Nucleus accumbens (tissue), 56 donors: ENCODE results near the gene ZNF483.
"Not testable (repeated sequence)": the region's sequence is repeated elsewhere in the genome, so short reads cannot be mapped to it uniquely, and the experiment has no call there.

Source experiments
- DNase-seq, 56 donors: peaks; one replicate each; lab custom pipeline; 2025; lab: John Stamatoyannopoulos, UW

ZNF483 gene

GRCh38 chr9:111533099-111533790, 8.3 kb downstream of the ZNF483 start:
- DNase-seq: no peak

DNA sequence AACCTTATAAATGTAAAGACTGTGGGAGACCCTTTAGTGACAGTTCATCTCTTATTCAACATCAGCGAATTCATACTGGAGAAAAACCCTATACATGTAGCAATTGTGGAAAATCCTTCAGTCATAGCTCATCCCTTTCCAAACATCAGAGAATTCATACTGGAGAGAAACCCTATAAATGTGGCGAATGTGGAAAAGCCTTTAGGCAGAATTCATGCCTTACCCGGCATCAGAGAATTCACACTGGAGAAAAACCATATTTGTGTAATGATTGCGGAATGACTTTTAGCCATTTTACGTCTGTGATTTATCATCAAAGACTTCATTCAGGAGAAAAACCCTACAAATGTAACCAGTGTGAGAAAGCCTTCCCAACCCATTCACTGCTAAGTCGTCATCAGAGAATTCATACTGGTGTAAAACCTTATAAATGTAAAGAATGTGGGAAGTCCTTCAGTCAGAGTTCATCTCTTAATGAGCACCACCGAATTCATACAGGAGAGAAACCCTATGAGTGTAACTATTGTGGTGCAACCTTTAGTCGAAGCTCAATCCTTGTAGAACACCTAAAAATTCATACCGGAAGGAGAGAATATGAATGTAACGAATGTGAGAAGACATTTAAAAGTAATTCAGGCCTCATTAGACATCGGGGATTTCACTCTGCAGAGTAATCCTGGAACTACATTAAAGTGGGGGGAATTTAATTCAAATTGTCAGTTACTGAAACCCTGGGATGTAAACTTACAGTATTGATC, 17.7 kb downstream of the ZNF483 start:
- no peak for DNase-seq

- DNase-seq: no peak
These were observed 23.6 kb downstream of the ZNF483 start for GRCh38 chr9:111548623-111549022.

- not testable (repeated sequence) for DNase-seq
These were observed 30.4 kb downstream of the ZNF483 start for GRCh38 chr9:111555425-111555824.

GRCh38 chr9:111559000-111559610, 34.1 kb downstream of the ZNF483 start:
- no peak for DNase-seq

- no peak for DNase-seq
These were observed 36.3 kb downstream of the ZNF483 start for GRCh38 chr9:111561165-111561719.

DNA sequence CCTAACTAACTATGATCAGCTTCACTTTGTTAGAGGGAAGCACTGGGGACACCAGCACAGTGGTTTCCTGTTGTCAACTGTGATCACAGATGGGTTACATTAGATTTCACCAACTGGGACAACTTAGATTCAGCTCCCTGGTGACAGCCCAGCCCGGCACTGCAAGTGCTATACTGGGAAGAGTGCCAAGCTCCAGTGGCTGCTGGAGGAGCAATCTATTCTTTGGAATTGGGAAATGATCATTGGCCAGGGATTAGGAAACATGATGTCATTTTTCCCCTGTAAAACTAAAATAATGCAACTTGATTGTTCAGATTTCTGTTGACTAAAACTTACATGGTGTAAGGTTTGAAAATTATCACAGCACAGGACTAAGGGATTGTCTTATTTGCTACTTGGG, 41.3 kb downstream of the ZNF483 start:
- DNase-seq: peak in 2 of 56 donors; percentile 2 to 8

GRCh38 chr9:111568127-111568526, 43.1 kb downstream of the ZNF483 start:
- not testable (repeated sequence) for DNase-seq

DNA sequence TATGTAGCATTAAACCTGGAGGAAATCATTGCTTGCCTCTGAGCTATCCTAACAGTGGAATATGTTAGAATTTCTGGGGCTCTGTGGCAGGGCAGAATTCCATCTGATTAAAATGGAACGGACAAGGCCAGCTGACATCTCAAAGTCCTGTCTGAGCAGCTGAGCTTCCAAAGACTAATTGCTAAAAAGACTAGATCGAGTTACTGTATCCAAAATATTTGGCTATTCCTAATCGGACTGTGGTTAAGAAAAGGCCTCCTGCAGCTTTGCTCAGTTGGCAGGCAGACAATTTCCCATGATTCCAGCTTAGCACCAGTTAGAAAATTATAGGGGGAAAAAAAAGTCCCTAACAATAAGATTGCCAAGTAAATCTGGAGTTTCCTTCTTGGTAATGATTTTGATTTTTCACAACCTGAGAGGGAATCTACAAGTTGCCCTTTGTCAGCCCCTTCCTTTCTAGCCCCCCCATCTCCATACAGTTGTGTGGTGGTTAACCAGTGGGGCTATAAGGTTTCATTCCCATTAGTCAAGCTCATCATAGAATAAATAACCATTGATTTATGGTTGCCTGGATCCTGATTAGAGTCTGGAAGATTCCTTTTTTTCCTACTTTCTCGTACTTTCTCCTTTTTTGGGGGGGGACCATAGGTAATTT, 48.1 kb downstream of the ZNF483 start:
- DNase-seq: peak in 2 of 56 donors; percentile 1 to 37

DNA sequence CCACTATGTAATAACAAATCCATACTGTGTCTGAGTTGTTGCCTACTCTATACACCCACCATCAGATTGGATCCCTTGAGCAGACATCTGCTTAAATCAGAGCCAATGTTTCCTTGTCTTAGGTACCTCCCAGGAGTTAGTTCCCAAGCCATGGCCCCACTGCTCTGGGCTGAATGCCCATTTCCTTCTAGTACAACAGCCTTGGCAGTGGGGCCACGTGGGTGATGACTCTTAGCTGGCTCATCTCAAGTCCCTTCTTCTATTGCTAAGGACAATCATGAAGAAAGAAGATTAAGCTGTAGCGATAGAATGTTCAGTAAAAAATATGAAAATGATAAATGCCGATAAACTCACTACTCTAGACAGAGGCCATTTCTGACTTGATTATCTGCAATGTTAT, 57.9 kb downstream of the ZNF483 start:
- DNase-seq: peak in 1 of 56 donors; percentile 10

DNA sequence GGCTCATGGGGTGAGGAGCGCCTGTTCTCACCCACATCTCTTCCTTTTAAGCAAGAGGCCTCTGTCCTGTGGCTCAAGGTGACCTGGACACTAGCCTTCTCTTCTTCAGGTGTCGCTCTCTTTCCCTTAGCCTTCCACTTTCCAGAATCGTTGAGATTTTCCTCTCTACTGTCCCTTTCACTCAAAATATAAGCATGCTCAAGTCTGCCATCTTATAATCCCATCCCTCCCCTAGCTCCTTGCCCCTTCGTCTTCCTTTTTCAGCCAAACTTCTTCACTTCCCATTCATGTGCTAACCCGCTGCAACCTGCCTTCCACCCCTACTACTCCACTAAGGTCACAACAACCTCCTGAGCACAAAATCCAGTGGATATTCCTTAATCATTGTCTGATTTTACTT, 61.4 kb downstream of the ZNF483 start:
- no peak for DNase-seq

DNA sequence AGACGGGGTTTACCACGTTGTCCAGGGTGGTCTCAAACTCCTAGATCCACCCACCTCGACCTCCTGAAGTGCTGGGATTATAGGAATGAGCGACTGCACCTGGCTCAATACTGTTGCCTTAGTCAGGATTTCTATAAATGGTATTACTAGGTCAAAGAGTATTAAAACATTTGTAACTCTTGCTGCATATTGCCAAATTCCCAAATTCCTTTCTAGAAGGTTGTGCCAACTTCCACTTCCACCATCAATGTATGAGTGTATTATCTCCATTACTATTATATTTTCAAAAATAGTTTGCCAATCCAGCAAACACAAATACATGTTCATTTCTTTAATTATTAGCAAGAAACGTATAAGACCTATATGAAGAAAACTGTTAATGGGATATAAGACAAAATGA, 63.9 kb downstream of the ZNF483 start:
- DNase-seq: no peak

- DNase-seq: peak in 50 of 56 donors; percentile 1 to 80 (median 36)
These were observed 73.1 kb downstream of the ZNF483 start for GRCh38 chr9:111597852-111598732.

GRCh38 chr9:111598733-111599091, 73.7 kb downstream of the ZNF483 start:
- DNase-seq: peak in 7 of 56 donors; percentile 14 to 45 (median 16)

DNA sequence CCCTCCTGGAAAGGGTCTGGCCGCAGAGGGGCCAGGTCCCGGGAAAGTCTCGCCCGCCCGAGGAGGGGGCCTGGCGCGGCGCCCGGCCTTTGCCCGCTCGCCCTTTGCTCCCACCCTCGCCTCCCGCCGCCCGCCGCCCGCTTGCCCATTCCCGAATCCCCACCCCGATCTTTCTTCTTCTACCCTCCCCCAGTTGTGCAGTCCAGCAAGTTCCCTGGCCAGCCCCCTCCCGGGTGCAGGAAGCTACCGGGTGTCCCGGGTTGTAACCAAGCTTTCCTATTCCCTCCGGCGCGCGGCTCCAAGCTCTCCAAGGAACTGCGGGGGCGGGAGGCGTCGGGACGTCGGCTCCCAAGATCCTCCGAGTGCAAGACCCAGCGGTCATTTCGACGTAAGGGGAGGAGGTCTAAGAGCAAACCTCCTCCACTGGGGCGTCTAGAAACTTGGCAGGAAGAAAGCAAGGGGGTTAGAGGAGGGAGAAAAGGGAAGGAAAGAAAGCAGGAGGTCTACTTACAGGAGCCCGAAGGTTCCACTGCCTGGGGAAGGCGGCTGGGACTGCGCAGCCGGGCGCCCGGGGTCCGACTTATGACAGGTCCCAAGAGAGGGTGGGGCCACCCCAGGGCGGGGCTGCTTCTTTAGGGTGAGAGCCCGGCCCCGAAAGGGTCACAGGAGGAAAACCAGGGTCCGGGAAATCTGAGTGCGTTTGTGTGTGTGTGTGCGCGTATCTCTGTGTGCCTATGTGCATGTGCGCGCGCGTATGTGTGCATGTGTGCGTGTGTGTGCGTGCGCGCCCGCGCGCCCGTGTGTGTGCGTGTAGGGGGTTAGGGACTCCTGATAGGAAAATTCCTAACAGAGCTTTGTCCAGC, 74.3 kb downstream of the ZNF483 start, which contains the start of gene PTGR1:
PTGR1 (minus strand) TSS at position 556 of the 863 bp plus-strand sequence. CDS start 2,225 bp downstream, outside the sequence.
- DNase-seq: peak in 55 of 56 donors; percentile 1 to 82 (median 50)

DNA sequence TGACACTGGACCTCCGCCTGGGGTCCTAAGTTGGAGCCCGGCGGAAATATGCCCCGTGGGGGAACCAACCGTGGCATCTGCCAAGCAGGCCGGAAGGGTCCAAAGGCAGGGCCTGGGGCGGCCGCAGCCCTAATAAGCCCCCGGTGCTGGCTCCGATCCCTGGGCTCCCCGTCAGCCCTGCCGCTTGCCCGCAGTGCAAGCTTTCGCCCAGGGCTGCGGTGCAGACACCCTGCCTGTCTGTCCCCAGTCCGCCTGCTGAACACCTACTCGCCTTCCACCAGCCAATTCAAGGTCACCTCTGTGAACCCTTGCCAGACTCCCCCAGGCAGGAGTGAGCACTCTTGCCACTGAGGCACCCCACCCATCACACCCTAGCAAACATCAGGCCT, 75.0 kb downstream of the ZNF483 start:
- peak in 5 of 56 donors; percentile 12 to 37 (median 28) for DNase-seq

DNA sequence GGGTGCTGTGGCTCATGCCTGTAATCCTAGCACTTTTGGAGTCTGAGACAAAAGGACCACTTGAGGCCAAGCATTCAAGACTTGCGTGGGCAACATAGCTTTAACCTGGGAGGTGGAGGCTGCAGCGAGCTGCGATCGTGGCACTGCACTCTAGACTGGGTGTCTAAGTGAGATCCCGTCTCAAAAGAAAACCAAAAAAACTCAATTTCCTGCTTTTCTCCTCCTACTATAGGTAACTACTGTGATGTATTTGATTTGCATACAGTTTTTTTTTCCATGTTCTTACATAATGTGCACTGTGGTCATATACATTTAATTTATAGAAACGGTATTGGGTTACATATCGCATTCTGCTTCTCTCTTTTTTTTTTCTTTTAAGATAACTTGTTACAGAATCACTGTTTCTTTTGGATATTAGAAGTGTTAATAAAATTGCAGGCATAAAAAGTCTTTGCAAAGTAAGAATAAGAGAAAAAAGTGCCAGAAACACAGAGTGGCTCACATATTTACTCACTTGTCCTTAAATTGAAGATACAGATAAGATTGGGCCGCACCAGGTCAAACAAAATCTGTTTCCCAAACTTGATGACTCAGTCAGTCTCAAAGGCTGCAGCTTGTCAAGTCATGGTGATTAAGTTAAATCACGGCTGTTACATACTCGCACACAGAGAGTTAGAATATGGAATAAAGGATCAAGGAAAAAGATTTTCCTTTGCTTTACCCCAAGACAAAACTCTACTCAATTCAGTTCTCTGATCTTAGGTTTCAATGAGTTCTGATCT, 76.4 kb downstream of the ZNF483 start:
- DNase-seq: no peak

GRCh38 chr9:111603041-111603440, 78.1 kb downstream of the ZNF483 start:
- DNase-seq: no peak
